HCT116 (cell line): ENCODE results near the gene TUBB1. TPM values are rescaled to one million over a fixed set of nuclear protein-coding genes. Genes with fewer than 3 reads are reported as not detected.

Source experiments
- ATAC-seq: fragments of 200-7000 bp; cut with Tn5 transposase; 2 replicates; pipeline ENCODE4 v1.9.1; 2020; ENCODE audit warnings: mild to moderate bottlenecking, moderate library complexity
- BruUV-seq: library from RNA; stranded (reverse); fragments of 400-500 nt; replicated peaks from 2 replicates; lab custom pipeline; 2021; lab: Mats Ljungman, UMichigan
- CTCF ChIA-PET: fragments of 300-600 bp; sonication (Branson Sonifier 250); formaldehyde crosslinking; loops from one replicate; lab custom pipeline; 2021; ENCODE audit warnings: antibody characterized with exemption; lab: Charles Lee
- POLR2A ChIA-PET: fragments of 300-600, 350-600 bp; sonication (Branson Sonifier 250); formaldehyde crosslinking; loops from one replicate; lab custom pipeline; 2021; ENCODE audit warnings: antibody characterized with exemption; lab: Charles Lee
- RAD21 ChIA-PET, 2 experiments: fragments of 300-600 bp; sonication (Branson Sonifier 250); formaldehyde crosslinking; loops; one replicate each; lab custom pipeline; 2023; ENCODE audit warnings: low total read pairs in 2 of 2; ENCODE audit not compliant: uncharacterized antibody in 2 of 2, unreplicated experiment in 2 of 2, low non-redundant PET in 1 of 2; lab: Charles Lee
- DNase-seq: peaks from one replicate; pipeline ENCODE4 v3.0.0-alpha.2; 2010; ENCODE audit warnings: low read depth, low spot score
- H2AFZ ChIP-seq: fragments of 200-600 bp; shearing (Covaris generic), sonication (generic); 2 replicates; pipeline ENCODE4 v1.6.1; 2017; ENCODE audit warnings: low read depth, mixed run types, mixed read lengths, antibody characterized with exemption, low read length; ENCODE audit not compliant: poor library complexity, severe bottlenecking
- H3K27ac ChIP-seq: 2 replicates; pipeline ENCODE4 v1.5.1; 2012; ENCODE audit warnings: low read depth, low read length
- H3K27me3 ChIP-seq: fragments of 200-600 bp; sonication (generic); 2 replicates; pipeline ENCODE4 v1.6.1; 2016; ENCODE audit warnings: mixed run types, low read length, mixed read lengths; ENCODE audit not compliant: insufficient read depth
- H3K36me3 ChIP-seq, 2 experiments: fragments of 200-500 bp in 1 of 2; fragments of 200-600 bp in 1 of 2; sonication (Bioruptor generic) in 1 of 2; sonication (generic) in 1 of 2; 2 replicates each; pipeline versions ENCODE4 v1.5.1 to v1.6.1; 2014 to 2016; ENCODE audit warnings: low read length in 2 of 2, inconsistent platforms in 1 of 2, mixed read lengths in 1 of 2, mixed run types in 1 of 2; ENCODE audit not compliant: insufficient read depth in 2 of 2, control insufficient read depth in 1 of 2
- H3K4me1 ChIP-seq, 2 experiments: fragments of 200-600 bp in 1 of 2; sonication (generic) in 1 of 2; 2 replicates each; pipeline versions ENCODE4 v1.5.1 to v1.6.1; 2012 to 2017; ENCODE audit warnings: low read length in 2 of 2, inconsistent platforms in 1 of 2, mild to moderate bottlenecking in 1 of 2, mixed read lengths in 1 of 2, mixed run types in 1 of 2, moderate library complexity in 1 of 2; ENCODE audit not compliant: insufficient read depth in 2 of 2, control insufficient read depth in 1 of 2
- H3K4me2 ChIP-seq: fragments of 200-600 bp; sonication (generic); 2 replicates; pipeline ENCODE4 v1.6.1; 2017; ENCODE audit warnings: mixed run types, low read length, mixed read lengths
- H3K4me3 ChIP-seq, 2 experiments: fragments of 200-600 bp in 1 of 2; sonication (generic) in 1 of 2; replicated peaks in 1 of 2; 2 replicates each; pipeline ENCODE4 v1.5.1; 2011 to 2016; ENCODE audit warnings: low read length in 2 of 2, control low read depth in 1 of 2, low read depth in 1 of 2, mild to moderate bottlenecking in 1 of 2, mixed read lengths in 1 of 2, mixed run types in 1 of 2
- H3K79me2 ChIP-seq: fragments of 200-600 bp; sonication (generic); 2 replicates; pipeline ENCODE4 v1.6.1; 2017; ENCODE audit warnings: mild to moderate bottlenecking, mixed run types, low read length, moderate library complexity, mixed read lengths; ENCODE audit not compliant: insufficient read depth
- H3K9ac ChIP-seq: fragments of 200-600 bp; sonication (generic); 2 replicates; pipeline ENCODE4 v1.6.1; 2016; ENCODE audit warnings: low read length, mixed read lengths
- H3K9me2 ChIP-seq: fragments of 200-600 bp; sonication (generic), shearing (Covaris generic); 2 replicates; pipeline ENCODE4 v1.6.1; 2017; ENCODE audit warnings: mixed run types, mild to moderate bottlenecking, moderate library complexity; ENCODE audit not compliant: insufficient read depth
- H3K9me3 ChIP-seq, 2 experiments: fragments of 200-500 bp in 1 of 2; fragments of 200-600 bp in 1 of 2; sonication (Bioruptor generic) in 1 of 2; sonication (generic) in 1 of 2; 2 replicates each; pipeline ENCODE4 v1.6.1; 2014 to 2017; ENCODE audit warnings: low read length in 2 of 2, mixed read lengths in 2 of 2, inconsistent platforms in 1 of 2, low read depth in 1 of 2, mild to moderate bottlenecking in 1 of 2, mixed run types in 1 of 2, moderate library complexity in 1 of 2; ENCODE audit not compliant: control insufficient read depth in 1 of 2, insufficient read depth in 1 of 2
- H4K20me1 ChIP-seq: fragments of 200-600 bp; sonication (generic), shearing (Covaris generic); 2 replicates; pipeline ENCODE4 v1.6.1; 2017; ENCODE audit warnings: mixed run types, mild to moderate bottlenecking, moderate library complexity; ENCODE audit not compliant: insufficient read depth
- CBX3 ChIP-seq: IDR thresholded peaks from 2 replicates; pipeline ENCODE4 v1.6.1; 2012; ENCODE audit warnings: low read depth
- CEBPB ChIP-seq: IDR thresholded peaks from 2 replicates; pipeline ENCODE4 v1.6.1; 2012; ENCODE audit warnings: low read depth
- EZH2phosphoT487 ChIP-seq: fragments of 200-600 bp; IDR thresholded peaks from 2 replicates; pipeline ENCODE4 v1.6.1; 2018; ENCODE audit warnings: antibody characterized with exemption, borderline replicate concordance
- FOSL1 ChIP-seq: IDR thresholded peaks from 2 replicates; pipeline ENCODE4 v1.6.1; 2012; ENCODE audit warnings: low read depth
- JUND ChIP-seq: IDR thresholded peaks from 2 replicates; pipeline ENCODE4 v1.6.1; 2012
- POLR2A ChIP-seq: IDR thresholded peaks from 2 replicates; pipeline ENCODE4 v1.7.0; 2011; ENCODE audit warnings: borderline replicate concordance; ENCODE audit not compliant: insufficient read depth, insufficient read length; ENCODE audit errors: extremely low read depth
- RAD21 ChIP-seq: IDR thresholded peaks from 2 replicates; pipeline ENCODE4 v1.6.1; 2012; ENCODE audit warnings: low read depth, mild to moderate bottlenecking
- SIN3A ChIP-seq: IDR thresholded peaks from 2 replicates; pipeline ENCODE4 v1.6.1; 2012; ENCODE audit warnings: low read depth
- SP1 ChIP-seq: IDR thresholded peaks from 2 replicates; pipeline ENCODE4 v1.6.1; 2012; ENCODE audit warnings: low read depth
- YY1 ChIP-seq: IDR thresholded peaks from 2 replicates; pipeline ENCODE4 v1.6.1; 2011; ENCODE audit warnings: low read length, low read depth, moderate library complexity, mild to moderate bottlenecking; ENCODE audit not compliant: insufficient replicate concordance; ENCODE audit errors: extremely low read depth
- ZNF274 ChIP-seq: fragments of 200-500 bp; sonication (Bioruptor generic); IDR thresholded peaks from 2 replicates; pipeline ENCODE4 v1.6.1; 2014; ENCODE audit warnings: mild to moderate bottlenecking, low read depth, low read length, inconsistent platforms
- intact Hi-C: fragments of 100-400 bp; cut with micrococcal nuclease; formaldehyde crosslinking; loops from 2 replicates; pipeline ENCODE4 v1.10.0; 2022
- total RNA-seq: library from RNA; stranded (reverse); gene quantifications from one replicate; pipeline ENCODE4 v1.2.1, GENCODE V29; 2021; ENCODE audit not compliant: unreplicated experiment
- TF ChIP-seq, protein P1 (sequence below): IDR thresholded peaks from 2 replicates; pipeline ENCODE4 v1.6.1; 2011; ENCODE audit warnings: mild to moderate bottlenecking, low read length, moderate library complexity; ENCODE audit not compliant: insufficient replicate concordance; ENCODE audit errors: extremely low read depth
- TF ChIP-seq, protein P2 (sequence below): IDR thresholded peaks from 2 replicates; pipeline ENCODE4 v1.6.1; 2012
- TF ChIP-seq, protein P3 (sequence below): IDR thresholded peaks from 2 replicates; pipeline ENCODE4 v1.6.1; 2012

The TUBB1 gene
- total RNA-seq, 1 experiment from 2014 or later = not detected

DNA sequence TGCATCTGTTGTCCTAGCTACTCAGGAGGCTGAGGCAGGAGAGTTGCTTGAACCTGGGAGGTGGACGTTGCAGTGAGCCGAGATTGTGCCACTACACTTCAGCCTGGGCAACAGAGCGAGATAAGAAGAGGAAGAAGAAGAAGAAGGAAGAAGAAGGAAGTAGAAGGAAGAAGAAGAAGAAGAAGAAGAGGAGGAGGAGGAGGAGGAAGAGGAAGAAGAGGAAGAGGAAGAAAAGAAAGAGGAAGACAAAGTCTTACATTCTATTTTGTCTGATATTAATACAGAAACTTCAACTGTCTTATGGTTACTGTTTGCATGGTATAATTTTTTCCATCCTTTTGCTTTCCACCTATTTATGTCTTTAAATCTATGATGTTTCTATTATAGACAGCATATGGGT is 45.4 kb upstream of the TUBB1 start:
- no peaks in the 10 kb centered on the region for H3K4me1 ChIP-seq
- RAD21 ChIA-PET = no interaction called here
- POLR2A ChIA-PET = no interaction called here
- H3K9me2 ChIP-seq = no peaks in the 10 kb centered on the region
- no peak overlapping the region for H3K4me3 ChIP-seq
- no peak overlapping the region for H3K4me2 ChIP-seq
- CTCF ChIA-PET = no interaction called here
- intact Hi-C loops = no loop called here
- no peak overlapping the region for H2AFZ ChIP-seq
- H3K27ac ChIP-seq = no peak overlapping the region
- H4K20me1 ChIP-seq = no peaks in the 10 kb centered on the region
- ATAC-seq (no peak), DNase-seq (no peak)
- H3K79me2 ChIP-seq = no peaks in the 10 kb centered on the region
- no peaks in the 10 kb centered on the region for H3K36me3 ChIP-seq
- TF ChIP-seq RAD21 = no peak
- no peak for TF ChIP-seq FOSL1
- TF ChIP-seq EZH2phosphoT487 = no peak
- TF ChIP-seq CEBPB = no peak
- TF ChIP-seq, protein P1, sequence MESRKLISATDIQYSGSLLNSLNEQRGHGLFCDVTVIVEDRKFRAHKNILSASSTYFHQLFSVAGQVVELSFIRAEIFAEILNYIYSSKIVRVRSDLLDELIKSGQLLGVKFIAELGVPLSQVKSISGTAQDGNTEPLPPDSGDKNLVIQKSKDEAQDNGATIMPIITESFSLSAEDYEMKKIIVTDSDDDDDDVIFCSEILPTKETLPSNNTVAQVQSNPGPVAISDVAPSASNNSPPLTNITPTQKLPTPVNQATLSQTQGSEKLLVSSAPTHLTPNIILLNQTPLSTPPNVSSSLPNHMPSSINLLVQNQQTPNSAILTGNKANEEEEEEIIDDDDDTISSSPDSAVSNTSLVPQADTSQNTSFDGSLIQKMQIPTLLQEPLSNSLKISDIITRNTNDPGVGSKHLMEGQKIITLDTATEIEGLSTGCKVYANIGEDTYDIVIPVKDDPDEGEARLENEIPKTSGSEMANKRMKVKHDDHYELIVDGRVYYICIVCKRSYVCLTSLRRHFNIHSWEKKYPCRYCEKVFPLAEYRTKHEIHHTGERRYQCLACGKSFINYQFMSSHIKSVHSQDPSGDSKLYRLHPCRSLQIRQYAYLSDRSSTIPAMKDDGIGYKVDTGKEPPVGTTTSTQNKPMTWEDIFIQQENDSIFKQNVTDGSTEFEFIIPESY = no peak
- TF ChIP-seq YY1 = no peak
- no peak for TF ChIP-seq SIN3A
- TF ChIP-seq, protein P2, sequence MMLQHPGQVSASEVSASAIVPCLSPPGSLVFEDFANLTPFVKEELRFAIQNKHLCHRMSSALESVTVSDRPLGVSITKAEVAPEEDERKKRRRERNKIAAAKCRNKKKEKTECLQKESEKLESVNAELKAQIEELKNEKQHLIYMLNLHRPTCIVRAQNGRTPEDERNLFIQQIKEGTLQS = no peak
- TF ChIP-seq SP1 = no peak
- no peak for TF ChIP-seq JUND
- no peak for TF ChIP-seq POLR2A
- no peak for TF ChIP-seq CBX3
- TF ChIP-seq ZNF274 = no peak
- TF ChIP-seq, protein P3, sequence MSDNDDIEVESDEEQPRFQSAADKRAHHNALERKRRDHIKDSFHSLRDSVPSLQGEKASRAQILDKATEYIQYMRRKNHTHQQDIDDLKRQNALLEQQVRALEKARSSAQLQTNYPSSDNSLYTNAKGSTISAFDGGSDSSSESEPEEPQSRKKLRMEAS = no peak
- no TSS peak for BruUV-seq
- no peak overlapping the region for H3K9ac ChIP-seq
- no peaks in the 10 kb centered on the region for H3K27me3 ChIP-seq
- H3K9me3 ChIP-seq = peaks cover 0 to 10% of the 10 kb centered on the region in 2 experiments; a peak in 1 of 4 replicates
